Measurements from ENCODE around the gene FAF2.

- TF ChIP-seq POLR2A (IDR thresholded peaks at IDR 0.05; ENCODE audit: low read depth, low read length): no peak
- TF ChIP-seq POLR2AphosphoS5 (IDR thresholded peaks at IDR 0.05; ENCODE audit: low read depth, low read length): no peak
Observed at GRCh38 chr5:176412517-176413254, 35.5 kb upstream of the FAF2 start.
